HG02642 (cell line): Measurements from ENCODE around the gene GFRA3.

Experiments
- ATAC-seq: cut with Tn5 transposase; IDR thresholded peaks from one replicate; pipeline ENCODE4 v1.9.1; 2021; ENCODE audit warnings: mild to moderate bottlenecking; ENCODE audit not compliant: unreplicated experiment, poor library complexity

GFRA3 gene

DNA sequence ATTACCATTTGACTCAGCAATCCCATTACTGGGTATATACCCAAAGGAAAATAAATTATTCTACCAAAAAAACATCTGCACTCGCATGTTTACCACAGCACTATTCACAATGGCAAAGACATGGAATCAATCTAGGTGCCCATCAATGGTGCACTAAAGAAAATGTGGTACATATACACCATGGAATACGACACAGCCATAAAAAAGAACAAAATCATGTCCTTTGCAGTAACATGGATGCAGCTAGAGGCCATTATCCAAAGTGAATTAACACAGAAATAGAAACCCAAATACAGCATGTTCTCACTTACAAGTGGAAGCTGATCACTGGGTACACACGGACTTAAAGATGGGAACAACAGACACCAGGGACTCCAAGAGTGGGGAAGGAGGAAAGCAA is 63.4 kb downstream of the GFRA3 start:
- no peak for ATAC-seq
